Keratinocyte (primary cell): Measurements from ENCODE around the gene RESP18. TPM values are rescaled to one million over a fixed set of nuclear protein-coding genes. Genes with fewer than 3 reads are reported as not detected.

Source experiments
- DNase-seq: peaks from one replicate; pipeline ENCODE4 v3.0.0-alpha.2; 2011; ENCODE audit warnings: low read depth, missing footprints, low spot score
- FAIRE-seq: peaks from 2 replicates; lab custom pipeline; 2011; peaks lifted over from hg19 to GRCh38; lab: Jason Lieb, UNC
- H2AFZ ChIP-seq: 2 replicates; pipeline ENCODE4 v1.6.0; 2012; ENCODE audit warnings: low read length, control low read depth, inconsistent platforms; ENCODE audit not compliant: control insufficient read depth
- H3K27ac ChIP-seq: 2 replicates; pipeline ENCODE4 v1.5.1; 2011; ENCODE audit warnings: low read length; ENCODE audit not compliant: control insufficient read depth, insufficient read depth
- H3K27me3 ChIP-seq: 3 replicates; pipeline ENCODE4 v1.6.0; 2011; ENCODE audit warnings: low read length; ENCODE audit not compliant: control insufficient read depth, insufficient read depth; ENCODE audit errors: extremely low read depth
- H3K36me3 ChIP-seq, 2 experiments: 2 replicates in 1 of 2; 3 replicates in 1 of 2; pipeline ENCODE4 v1.5.1; 2011; ENCODE audit warnings: low read length in 2 of 2, mild to moderate bottlenecking in 1 of 2; ENCODE audit not compliant: control insufficient read depth in 2 of 2, insufficient read depth in 2 of 2; ENCODE audit errors: extremely low read depth in 1 of 2
- H3K4me1 ChIP-seq: 3 replicates; pipeline ENCODE4 v1.5.1; 2011; ENCODE audit warnings: low read length; ENCODE audit not compliant: control insufficient read depth, insufficient read depth; ENCODE audit errors: extremely low read depth
- H3K4me2 ChIP-seq: 3 replicates; pipeline ENCODE4 v1.6.0; 2011; ENCODE audit warnings: low read depth, low read length; ENCODE audit not compliant: control insufficient read depth, insufficient read depth; ENCODE audit errors: extremely low read depth
- H3K4me3 ChIP-seq, 3 experiments: fragments of 200-600 bp in 1 of 3; sonication (generic) in 1 of 3; 2 replicates in 2 of 3; 3 replicates in 1 of 3; pipeline ENCODE4 v1.5.1; 2011 to 2016; ENCODE audit warnings: low read length in 3 of 3, mild to moderate bottlenecking in 3 of 3, control low read depth in 2 of 3, inconsistent platforms in 1 of 3, low read depth in 1 of 3, mixed read lengths in 1 of 3, mixed run types in 1 of 3, moderate library complexity in 1 of 3; ENCODE audit not compliant: control insufficient read depth in 2 of 3, insufficient read depth in 2 of 3; ENCODE audit errors: extremely low read depth in 1 of 3
- H3K79me2 ChIP-seq: 2 replicates; pipeline ENCODE4 v1.6.0; 2012; ENCODE audit warnings: low read length; ENCODE audit not compliant: control insufficient read depth, insufficient read depth
- H3K9ac ChIP-seq: 3 replicates; pipeline ENCODE4 v1.6.0; 2011; ENCODE audit warnings: low read length; ENCODE audit not compliant: control insufficient read depth, insufficient read depth; ENCODE audit errors: extremely low read depth
- H3K9me1 ChIP-seq: 3 replicates; pipeline ENCODE4 v1.6.0; 2011; ENCODE audit warnings: low read length; ENCODE audit not compliant: control insufficient read depth, insufficient read depth; ENCODE audit errors: extremely low read depth
- H3K9me3 ChIP-seq: 2 replicates; pipeline ENCODE4 v1.5.1; 2012; ENCODE audit warnings: low read depth, low read length; ENCODE audit not compliant: control insufficient read depth
- H4K20me1 ChIP-seq: 3 replicates; pipeline ENCODE4 v1.6.0; 2011; ENCODE audit warnings: low read length; ENCODE audit not compliant: control insufficient read depth, insufficient read depth; ENCODE audit errors: extremely low read depth
- CTCF ChIP-seq, 3 experiments: IDR thresholded peaks in 1 of 3; conservative IDR thresholded peaks in 1 of 3; optimal IDR thresholded peaks in 1 of 3; 2 replicates in 2 of 3; 3 replicates in 1 of 3; pipeline versions ENCODE3 to v1.5.1; 2011; ENCODE audit warnings: low read length in 3 of 3, mild to moderate bottlenecking in 3 of 3, moderate library complexity in 2 of 3, control low read depth in 1 of 3, inconsistent platforms in 1 of 3; ENCODE audit not compliant: insufficient read depth in 2 of 3; ENCODE audit errors: extremely low read depth in 1 of 3
- EZH2 ChIP-seq: IDR thresholded peaks from one replicate; pipeline ENCODE4 v1.6.1; 2012; ENCODE audit warnings: inconsistent platforms, mild to moderate bottlenecking, low read length, moderate library complexity
- dilution Hi-C: fragments of 300-500 bp; cut with MboI; formaldehyde crosslinking; loops from one replicate; pipeline ENCODE4 v1.7.0; 2020; ENCODE audit warnings: low sequenced_read_pairs; ENCODE audit not compliant: extremely low pct_ligation_motif_present
- polyA plus RNA-seq, 5 experiments: library from polyadenylated mRNA; depleted of rRNA in 3 of 5; stranded (reverse) in 3 of 5; stranded (forward) in 1 of 5; unstranded in 1 of 5; fragments of >200 nt; gene quantifications; 1 replicate in 1 of 5; 2 replicates in 3 of 5; 3 replicates in 1 of 5; pipeline versions ENCODE4 v1.2.1 to v1.2.3, GENCODE V29; 2011 to 2012; ENCODE audit warnings: missing spikeins in 2 of 5, low read depth in 1 of 5, low replicate concordance in 1 of 5

Gene RESP18
- polyA plus RNA-seq, 1 donor (not counting 4 experiments of a cell fraction or from before 2014, with no cell fraction given) = not detected

GRCh38 chr2:219297766-219298456, 34.6 kb downstream of the RESP18 start:
- no peak overlapping the region for H3K4me3 ChIP-seq
- H3K9me1 ChIP-seq = no peaks in the 10 kb centered on the region
- no peak overlapping the region for H2AFZ ChIP-seq
- H3K9me3 ChIP-seq = no peaks in the 10 kb centered on the region
- DNase-seq = no peak
- dilution Hi-C loops = no loop called here
- H3K27me3 ChIP-seq = peaks cover 37% of the 10 kb centered on the region
- no peak overlapping the region for H3K9ac ChIP-seq
- no peaks in the 10 kb centered on the region for H4K20me1 ChIP-seq
- TF ChIP-seq CTCF (optimal IDR thresholded peaks at IDR 0.05 in 1 of 3, IDR thresholded peaks at IDR 0.05 in 1 of 3, conservative IDR thresholded peaks at IDR 0.05 in 1 of 3; ENCODE audit: extremely low read depth in 1 of 3, insufficient read depth in 2 of 3, low read length in 3 of 3) (peak in 2 of 3 experiments; percentile 26), EZH2 (no peak)
- H3K4me1 ChIP-seq = peaks cover 4% of the 10 kb centered on the region
- H3K27ac ChIP-seq = no peak overlapping the region
- no peaks in the 10 kb centered on the region for H3K79me2 ChIP-seq
- H3K4me2 ChIP-seq = no peak overlapping the region
- FAIRE-seq = no peak
- no peaks in the 10 kb centered on the region for H3K36me3 ChIP-seq

- Histone ChIP-seq H3K4me2 (no peak overlapping the region), H4K20me1 (no peaks in the 10 kb centered on the region), H3K36me3 (no peaks in the 10 kb centered on the region), H3K27me3 (peaks cover 26% of the 10 kb centered on the region), H3K79me2 (no peaks in the 10 kb centered on the region), H3K4me3 (no peak overlapping the region), H3K4me1 (peaks cover 4% of the 10 kb centered on the region), H3K9ac (no peak overlapping the region), H3K27ac (no peak overlapping the region), H3K9me1 (no peaks in the 10 kb centered on the region), H3K9me3 (no peaks in the 10 kb centered on the region), H2AFZ (no peak overlapping the region)
- DNase-seq = no peak
- dilution Hi-C loops = no loop called here
- no peak for FAIRE-seq
- TF ChIP-seq EZH2 (no peak), CTCF (optimal IDR thresholded peaks at IDR 0.05 in 1 of 3, IDR thresholded peaks at IDR 0.05 in 1 of 3, conservative IDR thresholded peaks at IDR 0.05 in 1 of 3; ENCODE audit: extremely low read depth in 1 of 3, insufficient read depth in 2 of 3, low read length in 3 of 3) (no peak)
Measured at GRCh38 chr2:219296631-219297391, 35.7 kb downstream of the RESP18 start.
